ENCODE data around the gene SACM1L. TPM values are rescaled to one million over a fixed set of nuclear protein-coding genes. Genes with fewer than 3 reads are reported as not detected.

SACM1L gene
- total and polyA plus RNA-seq, 2 of the 13 experiments (the other 11 are each of a cell fraction or from before 2014, with no cell fraction given), result 15.1 to 27.8 TPM

GRCh38 chr3:45705839-45706808 is 16.9 kb downstream of the SACM1L start:
- WGBS (ENCODE audit: low lambda C conversion rate), result 90% methylated on average over 2 of the region's 2 CpGs
- Histone ChIP-seq H3K27me3 (ENCODE audit: control insufficient read depth in 1 of 2, insufficient read depth in 2 of 2, low read length in 2 of 2) (no peaks in the 10 kb centered on the region), H4K20me1 (ENCODE audit: insufficient read depth, low read length) (no peaks in the 10 kb centered on the region), H3K4me3 (replicated peaks in 1 of 3; ENCODE audit: insufficient read depth in 1 of 3, low read depth in 2 of 3, low read length in 3 of 3) (no peak overlapping the region), H3K27ac (ENCODE audit: extremely low read length, insufficient read depth, low read length) (no peak overlapping the region), H2AFZ (ENCODE audit: low read length) (no peak overlapping the region), H3K9ac (ENCODE audit: insufficient read depth, low read depth, low read length) (no peak overlapping the region), H3K4me1 (ENCODE audit: insufficient read depth, low read length) (no peaks in the 10 kb centered on the region), H3K4me2 (ENCODE audit: low read depth, low read length) (no peak overlapping the region), H3K9me3 (ENCODE audit: low read length) (no peaks in the 10 kb centered on the region), H3K36me3 (replicated peaks in 1 of 2; ENCODE audit: control insufficient read depth in 1 of 2, insufficient read depth in 2 of 2, low read length in 2 of 2) (peaks cover 4 to 47% of the 10 kb centered on the region in 2 experiments), H3K79me2 (ENCODE audit: insufficient read depth, low read length) (peaks cover 18% of the 10 kb centered on the region)
- DNase-seq (ENCODE audit: low spot score), result no peak
- CTCF ChIA-PET (ENCODE audit: low intra/inter-chr PET ratio, low total read pairs), result no interaction called here
- BruUV-seq (replicated peaks), result TSS peak; percentile 20
- POLR2A ChIA-PET, result no interaction called here
- no peak for ATAC-seq
- TF ChIP-seq MAFF (IDR thresholded peaks at IDR 0.05; ENCODE audit: low read depth, low read length) (peak; percentile 55; the same call in 1 of the 2 replicates), CSRNP2 (CRISPR knock-in tag; conservative IDR thresholded peaks at IDR 0.05; ENCODE audit: low read depth) (no peak), ZNF672 (CRISPR knock-in tag; IDR thresholded peaks at IDR 0.05) (no peak), RNF2 (conservative IDR thresholded peaks at IDR 0.05; ENCODE audit: low read depth) (no peak), MAFK (conservative IDR thresholded peaks at IDR 0.05 in 1 of 2, IDR thresholded peaks at IDR 0.05 in 1 of 2; ENCODE audit: low read length in 2 of 2) (peak; percentile 24 to 69; a peak in 3 of 4 replicates)
- intact Hi-C loops (cut with micrococcal nuclease; ENCODE audit: unreplicated experiment), result no loop called here
- in situ Hi-C loops (cut with HindIII; ENCODE audit: extremely low pct_ligation_motif_present, low pct_unique_long_range_greater_than_20kb), result no loop called here
- no peak for FAIRE-seq

- H4K20me1 ChIP-seq (ENCODE audit: insufficient read depth, low read length), result no peaks in the 10 kb centered on the region
- in situ Hi-C loops (cut with HindIII; ENCODE audit: extremely low pct_ligation_motif_present, low pct_unique_long_range_greater_than_20kb) (no loop called here), intact Hi-C loops (cut with micrococcal nuclease; ENCODE audit: unreplicated experiment) (no loop called here)
- H3K9me3 ChIP-seq (ENCODE audit: low read length), result no peaks in the 10 kb centered on the region
- FAIRE-seq, result no peak
- no peak overlapping the region for H3K4me2 ChIP-seq (ENCODE audit: low read depth, low read length)
- CTCF ChIA-PET (ENCODE audit: low intra/inter-chr PET ratio, low total read pairs), result no interaction called here
- no peak overlapping the region for H3K4me3 ChIP-seq (replicated peaks in 1 of 3; ENCODE audit: insufficient read depth in 1 of 3, low read depth in 2 of 3, low read length in 3 of 3)
- H2AFZ ChIP-seq (ENCODE audit: low read length), result no peak overlapping the region
- 100% methylated on average over 4 of the region's 4 CpGs for WGBS (ENCODE audit: low lambda C conversion rate)
- H3K79me2 ChIP-seq (ENCODE audit: insufficient read depth, low read length), result no peaks in the 10 kb centered on the region
- H3K9ac ChIP-seq (ENCODE audit: insufficient read depth, low read depth, low read length), result no peak overlapping the region
- no peaks in the 10 kb centered on the region for H3K27me3 ChIP-seq (ENCODE audit: control insufficient read depth in 1 of 2, insufficient read depth in 2 of 2, low read length in 2 of 2)
- no peaks in the 10 kb centered on the region for H3K4me1 ChIP-seq (ENCODE audit: insufficient read depth, low read length)
- ATAC-seq, result no peak
- BruUV-seq (replicated peaks), result no TSS peak
- no peak for DNase-seq (ENCODE audit: low spot score)
- H3K27ac ChIP-seq (ENCODE audit: extremely low read length, insufficient read depth, low read length), result no peak overlapping the region
- peaks cover 10 to 50% of the 10 kb centered on the region in 2 experiments for H3K36me3 ChIP-seq (replicated peaks in 1 of 2; ENCODE audit: control insufficient read depth in 1 of 2, insufficient read depth in 2 of 2, low read length in 2 of 2)
- POLR2A ChIA-PET, result no interaction called here
- TF ChIP-seq CERS6 (CRISPR knock-in tag; IDR thresholded peaks at IDR 0.05) (no peak), ESRRA (CRISPR knock-in tag; IDR thresholded peaks at IDR 0.05; ENCODE audit: low read depth) (no peak), CCDC6 (CRISPR knock-in tag; IDR thresholded peaks at IDR 0.05) (no peak), GZF1 (CRISPR knock-in tag; IDR thresholded peaks at IDR 0.05) (no peak), ZNF468 (CRISPR knock-in tag; IDR thresholded peaks at IDR 0.05) (no peak), ZFP36 (IDR thresholded peaks at IDR 0.05; ENCODE audit: borderline replicate concordance, low read depth, low read length, partially characterized antibody) (no peak), ZNF691 (CRISPR knock-in tag; IDR thresholded peaks at IDR 0.05; ENCODE audit: borderline replicate concordance, low read depth) (no peak), ZNF780A (CRISPR knock-in tag; IDR thresholded peaks at IDR 0.05) (no peak)
Observed at GRCh38 chr3:45711931-45712330, 22.7 kb downstream of the SACM1L start.
